Heart right ventricle (tissue), 16 donors: ENCODE results near the gene MNT. TPM values are rescaled to one million over a fixed set of nuclear protein-coding genes. Genes with fewer than 3 reads are reported as not detected.

Experiments
- ATAC-seq, 8 donors: fragments of 200-7000 bp; cut with Tn5 transposase; one replicate each; pipeline ENCODE4 v1.9.1; 2020; ENCODE audit warnings: mild to moderate bottlenecking in 8 of 8, moderate library complexity in 8 of 8, moderate number of reproducible peaks in 1 of 8
- DNase-seq, 2 donors: peaks; one replicate each; pipeline ENCODE4 v3.0.0-alpha.2; 2020
- H3K27ac ChIP-seq, 10 donors: fragments of 200-600 bp; sonication (generic) in 2 of 10; one replicate each; pipeline versions ENCODE4 v1.5.0 to v1.8.0; 2020 to 2022; ENCODE audit warnings: mild to moderate bottlenecking in 3 of 10
- H3K27me3 ChIP-seq, 7 donors: fragments of 200-600 bp; one replicate each; pipeline ENCODE4 v1.8.0; 2021 to 2022; ENCODE audit warnings: mild to moderate bottlenecking in 2 of 7
- H3K36me3 ChIP-seq, 9 donors: fragments of 200-600 bp; sonication (generic) in 1 of 9; one replicate each; pipeline versions ENCODE4 v1.5.0 to v1.8.0; 2020 to 2022; ENCODE audit warnings: mild to moderate bottlenecking in 2 of 9
- H3K4me1 ChIP-seq, 9 donors: fragments of 200-600 bp; sonication (generic) in 1 of 9; one replicate each; pipeline versions ENCODE4 v1.5.0 to v1.8.0; 2020 to 2022; ENCODE audit warnings: mild to moderate bottlenecking in 4 of 9
- H3K4me3 ChIP-seq, 10 donors: fragments of 200-600 bp; sonication (generic) in 2 of 10; one replicate each; pipeline versions ENCODE4 v1.5.0 to v1.8.0; 2020 to 2022; ENCODE audit warnings: mild to moderate bottlenecking in 7 of 10, moderate library complexity in 2 of 10
- H3K9me3 ChIP-seq, 11 donors: fragments of 200-600 bp in 10 of 11; sonication (generic) in 2 of 11; one replicate each; pipeline versions ENCODE4 v1.5.0 to v1.8.0; 2013 to 2022; ENCODE audit warnings: mild to moderate bottlenecking in 2 of 11, control low read depth in 1 of 11, moderate library complexity in 1 of 11
- CTCF ChIP-seq, 9 donors: fragments of 200-600 bp; sonication (generic) in 2 of 9; IDR thresholded peaks; one replicate each; pipeline versions ENCODE4 v1.5.0 to v1.8.0; 2021 to 2022; ENCODE audit warnings: antibody characterized with exemption in 9 of 9, mild to moderate bottlenecking in 5 of 9, moderate library complexity in 1 of 9
- WGBS, 2 donors: extraction: QIAGEN DNeasy Blood & Tissue Kit; methylation state at CpG; one replicate each; pipeline ENCODE4 v1.1.7; 2013; ENCODE audit warnings: inconsistent platforms in 1 of 2; 5-methylcytosine and 5-hydroxymethylcytosine counted together
- intact Hi-C, 10 donors: fragments of 100-400 bp; cut with DNase I; formaldehyde crosslinking; loops; one replicate each; pipeline versions ENCODE4 v1.11.1 to v1.14.2; 2022
- polyA plus RNA-seq, 2 donors: library from polyadenylated mRNA; stranded (reverse); fragments of 200-250 nt; gene quantifications; one replicate each; pipeline ENCODE4 v1.2.3, GENCODE V29; 2013
- total RNA-seq, 10 donors: library from RNA; stranded (reverse); fragmentation: NEBNext Ultra II Directional in 3 of 10; extraction: Animal tissue kit (Norgen Biotek cat#: 25700) in 3 of 10; gene quantifications; one replicate each; pipeline versions ENCODE4 v1.2.1 to v1.2.4, GENCODE V29; 2021 to 2023
- donor health status: Arrhythmogenic right ventricular cardiomyopathy.
- donor health status: ischemic (EF 13 %, LVEDD 7.1; RV severe dilation, severe dysfunction).
- donor health status: healthy with polysubstance abuse.
- donor health status: DM: no; HTN: yes; CAD: no.
- donor health status: DM: no; HTN: no; CAD: no.
- donor health status: ischemic (EF 25% LVEDD 6.9; RV normal size, moderate dysfunction).
- donor health status: ischemic (EF 25% LVEDD 5.7; RV mildly dilated, moderate dysfunction).
- donor health status: healthy.
- donor health status: DM: yes; HTN: yes; CAD: no.
- donor health status: Ischemic cardiomyopathy.
- donor health status: ischemic (EF 35%, LVEDD 5.7; RV mildly dilated, moderate dysfunction).
- donor health status: nonischemic (EF 11% LVEDD 7.7; RV severe dilation, severe dysfunction).
- donor health status: DM: yes; HTN: yes; CAD: no.
- donor health status: PGD.
- donor health status: ischemic (EF 29% LVEDD 5.4; RV normal size, mild dysfunction).
- donor health status: nonischemic (EF 23%, LVEDD 6.1; RV moderate dilation, normal function).

The MNT gene
- total and polyA plus RNA-seq, 12 donors = 5.0 to 14.1 (median 11.0) TPM

- TF ChIP-seq CTCF (IDR thresholded peaks at IDR 0.05) = peak; percentile 95 to 99 (median 98)
- ATAC-seq (peak; percentile 53 to 86 (median 80)), DNase-seq (peak; percentile 90 to 91)
- peaks cover 0 to 49% (median 0%) of the 10 kb centered on the region in 9 donors for H3K36me3 ChIP-seq
- no peaks in the 10 kb centered on the region for H3K27me3 ChIP-seq
- 25 to 29% methylated on average over 19 of the region's 19 CpGs for WGBS, 2 donors
- intact Hi-C loops = loop anchor here in 8 of 10 donors (1.0 to 10.0 kb wide), 4 partner anchors 33 to 179 kb away; partner anchors contain the start of gene PAFAH1B1 (in 1 of the 8)
- H3K4me3 ChIP-seq = no peak overlapping the region
- H3K27ac ChIP-seq = peak overlapping the region in 3 of 10 donors; percentile 9 to 10 (median 9)
- no peaks in the 10 kb centered on the region for H3K9me3 ChIP-seq
- H3K4me1 ChIP-seq = peaks cover 3 to 46% (median 28%) of the 10 kb centered on the region in 9 donors
These were observed 15.3 kb upstream of the MNT start for GRCh38 chr17:2416010-2416734.

GRCh38 chr17:2415081-2415480, 14.2 kb upstream of the MNT start:
- WGBS, 2 donors = 87 to 90% methylated on average over 9 of the region's 9 CpGs
- no peak overlapping the region for H3K27ac ChIP-seq
- H3K4me1 ChIP-seq = peaks cover 3 to 46% (median 27%) of the 10 kb centered on the region in 9 donors
- no peak for ATAC-seq
- TF ChIP-seq CTCF (IDR thresholded peaks at IDR 0.05) = no peak
- peaks cover 0 to 38% (median 0%) of the 10 kb centered on the region in 9 donors for H3K36me3 ChIP-seq
- DNase-seq = no peak
- H3K9me3 ChIP-seq = no peaks in the 10 kb centered on the region
- intact Hi-C loops = loop anchor here in 5 of 10 donors (1.0 to 10.0 kb wide), 5 partner anchors 32 to 180 kb away; partner anchors contain the start of gene PAFAH1B1 (in 1 of the 5)
- no peaks in the 10 kb centered on the region for H3K27me3 ChIP-seq
- no peak overlapping the region for H3K4me3 ChIP-seq

GRCh38 chr17:2414446-2415064, 13.7 kb upstream of the MNT start:
- no peak for TF ChIP-seq CTCF (IDR thresholded peaks at IDR 0.05)
- Histone ChIP-seq H3K4me3 (no peak overlapping the region), H3K27me3 (no peaks in the 10 kb centered on the region), H3K36me3 (peaks cover 0 to 33% (median 0%) of the 10 kb centered on the region in 9 donors), H3K9me3 (no peaks in the 10 kb centered on the region), H3K27ac (no peak overlapping the region), H3K4me1 (peaks cover 3 to 42% (median 22%) of the 10 kb centered on the region in 9 donors)
- DNase-seq (no peak), ATAC-seq (no peak)
- 94% methylated on average over 22 of the region's 22 CpGs for WGBS, 2 donors
- intact Hi-C loops = loop anchor here in 5 of 10 donors (1.0 to 10.0 kb wide), 5 partner anchors 32 to 180 kb away; partner anchors contain the start of gene PAFAH1B1 (in 1 of the 5)

GRCh38 chr17:2412561-2413021, 11.7 kb upstream of the MNT start:
- 12 to 26% methylated on average over 2 of the region's 2 CpGs for WGBS, 2 donors
- no peak for DNase-seq
- H3K27me3 ChIP-seq = no peaks in the 10 kb centered on the region
- ATAC-seq = peak; percentile 31 to 80 (median 62)
- H3K4me1 ChIP-seq = peaks cover 3 to 31% (median 18%) of the 10 kb centered on the region in 9 donors
- no peak overlapping the region for H3K4me3 ChIP-seq
- intact Hi-C loops = loop anchor here in 3 of 10 donors (10.0 kb wide), 2 partner anchors 48 to 182 kb away; partner anchors contain the start of gene PAFAH1B1 (in 1 of the 3)
- peak overlapping the region in 8 of 10 donors; percentile 38 to 71 (median 56) for H3K27ac ChIP-seq
- peak in 4 of 9 donors; percentile 28 to 41 (median 36) for TF ChIP-seq CTCF (IDR thresholded peaks at IDR 0.05)
- peaks cover 0 to 18% (median 0%) of the 10 kb centered on the region in 9 donors for H3K36me3 ChIP-seq
- H3K9me3 ChIP-seq = no peaks in the 10 kb centered on the region
